GM12872 (cell line): ENCODE measurements around the gene BICRA.

Source experiments
- TF ChIP-seq, protein P1 (sequence below): IDR thresholded peaks from 3 replicates; pipeline ENCODE4 v1.5.1; 2011; ENCODE audit warnings: low read depth, mild to moderate bottlenecking, low read length, moderate library complexity; ENCODE audit not compliant: insufficient read depth

Gene BICRA

DNA sequence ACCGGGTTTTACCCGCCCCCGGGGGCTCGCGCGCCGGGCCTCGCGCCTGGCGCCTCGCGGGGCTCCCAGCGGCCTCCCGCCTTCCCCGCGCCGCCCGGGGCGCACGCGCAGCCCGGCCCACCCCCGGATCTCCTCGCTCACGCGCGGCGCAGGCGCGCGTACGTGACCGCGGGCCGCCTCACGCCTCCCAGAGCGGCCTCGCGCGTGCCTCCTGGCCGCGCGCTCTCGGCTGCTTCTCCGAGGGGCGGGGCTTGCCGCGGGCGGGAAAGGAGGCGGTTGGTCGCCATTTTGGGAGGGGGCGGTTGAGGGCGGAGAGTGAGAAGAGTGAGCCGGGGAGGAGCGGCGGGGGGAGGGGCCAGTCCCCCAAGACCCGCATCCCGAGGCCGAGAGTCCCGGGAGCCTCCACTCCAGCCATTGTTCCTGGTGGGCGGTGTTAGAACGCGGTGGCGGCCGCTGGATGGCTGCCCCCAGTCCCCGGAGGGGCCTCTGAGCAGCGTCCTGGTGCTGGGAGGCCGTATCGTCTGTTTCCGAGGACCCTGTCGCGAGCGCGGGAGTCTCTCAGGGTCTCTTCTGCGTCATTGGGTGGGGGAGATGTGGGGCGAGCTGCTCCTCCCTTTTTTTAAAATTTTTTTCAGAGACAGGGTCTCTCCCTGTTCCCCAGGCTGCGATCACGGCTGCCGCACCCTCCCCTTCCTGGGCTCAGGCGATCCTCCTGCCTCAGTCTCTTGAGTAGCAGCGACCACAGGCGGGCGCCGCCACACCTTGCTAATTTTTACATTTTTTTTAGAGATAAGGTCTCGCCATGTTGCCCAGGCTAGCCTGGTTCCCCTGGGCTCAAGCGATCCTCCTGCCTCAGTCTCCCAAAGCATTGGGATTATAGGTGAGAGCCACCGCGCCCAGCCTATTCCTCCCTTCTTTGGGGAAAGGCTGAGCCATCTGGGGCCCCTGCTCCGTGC, 35.6 kb upstream of the BICRA start, which contains the start of gene ZNF541:
Gene ZNF541, minus strand, starts transcription at position 78 of the 956 bp plus-strand sequence. CDS start 17,292 bp downstream, outside the sequence.
- TF ChIP-seq, protein P1, sequence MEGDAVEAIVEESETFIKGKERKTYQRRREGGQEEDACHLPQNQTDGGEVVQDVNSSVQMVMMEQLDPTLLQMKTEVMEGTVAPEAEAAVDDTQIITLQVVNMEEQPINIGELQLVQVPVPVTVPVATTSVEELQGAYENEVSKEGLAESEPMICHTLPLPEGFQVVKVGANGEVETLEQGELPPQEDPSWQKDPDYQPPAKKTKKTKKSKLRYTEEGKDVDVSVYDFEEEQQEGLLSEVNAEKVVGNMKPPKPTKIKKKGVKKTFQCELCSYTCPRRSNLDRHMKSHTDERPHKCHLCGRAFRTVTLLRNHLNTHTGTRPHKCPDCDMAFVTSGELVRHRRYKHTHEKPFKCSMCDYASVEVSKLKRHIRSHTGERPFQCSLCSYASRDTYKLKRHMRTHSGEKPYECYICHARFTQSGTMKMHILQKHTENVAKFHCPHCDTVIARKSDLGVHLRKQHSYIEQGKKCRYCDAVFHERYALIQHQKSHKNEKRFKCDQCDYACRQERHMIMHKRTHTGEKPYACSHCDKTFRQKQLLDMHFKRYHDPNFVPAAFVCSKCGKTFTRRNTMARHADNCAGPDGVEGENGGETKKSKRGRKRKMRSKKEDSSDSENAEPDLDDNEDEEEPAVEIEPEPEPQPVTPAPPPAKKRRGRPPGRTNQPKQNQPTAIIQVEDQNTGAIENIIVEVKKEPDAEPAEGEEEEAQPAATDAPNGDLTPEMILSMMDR, result no peak

DNA sequence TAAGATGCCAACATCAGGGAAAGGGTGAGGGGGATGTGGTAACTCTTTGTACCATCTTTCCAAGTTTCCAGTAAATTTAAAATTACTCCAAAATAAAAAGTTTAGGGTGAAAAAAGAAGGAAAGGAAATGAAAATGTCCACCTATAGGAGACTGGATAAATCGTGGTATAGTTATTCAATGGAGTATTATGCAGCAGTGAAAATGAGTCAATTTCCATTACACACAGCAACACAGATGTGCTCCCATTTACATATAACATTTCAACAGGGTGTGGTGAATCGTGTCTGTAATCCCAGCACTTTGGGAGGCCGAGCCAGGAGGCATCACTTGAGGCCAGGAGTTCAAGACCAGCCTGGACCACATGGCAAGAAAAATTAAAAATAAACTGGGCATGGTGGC, 28.5 kb upstream of the BICRA start:
- TF ChIP-seq, protein P1, result no peak

DNA sequence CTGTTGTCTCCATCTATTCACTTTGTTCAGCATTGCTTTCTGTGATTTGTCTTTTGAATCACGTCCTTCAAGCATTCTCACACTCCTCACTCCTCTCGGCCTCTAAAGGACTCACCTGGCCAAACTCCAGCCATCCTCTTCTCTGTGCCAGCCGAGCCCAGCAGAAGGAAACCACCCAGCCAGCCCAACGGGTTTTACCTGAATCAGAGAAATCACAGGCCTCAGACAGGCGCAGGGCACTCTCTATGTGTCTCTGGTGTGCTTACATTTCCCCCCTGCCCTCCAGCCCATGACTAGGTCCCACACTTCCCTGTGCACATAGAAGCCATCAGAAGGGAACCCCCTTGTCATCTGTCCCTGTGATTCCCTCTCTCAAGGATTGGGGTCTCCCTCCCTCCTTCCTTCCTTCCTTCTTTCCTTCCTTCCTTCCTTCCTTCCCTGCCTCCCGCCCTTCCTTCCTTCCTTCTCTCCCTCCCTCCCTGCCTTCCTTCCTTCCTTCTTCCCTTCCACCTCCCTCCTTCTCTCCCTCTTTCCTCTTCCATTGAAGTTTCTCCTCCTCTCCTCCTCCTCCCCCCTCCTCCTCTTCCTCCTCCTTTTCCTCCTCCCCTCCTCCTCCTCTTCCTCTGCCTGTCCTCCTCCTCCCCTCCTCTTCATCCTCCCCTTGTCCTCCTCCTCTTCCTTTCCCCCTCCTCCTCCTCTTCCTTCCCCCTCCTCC, 27.2 kb upstream of the BICRA start:
- TF ChIP-seq, protein P1, result no peak

DNA sequence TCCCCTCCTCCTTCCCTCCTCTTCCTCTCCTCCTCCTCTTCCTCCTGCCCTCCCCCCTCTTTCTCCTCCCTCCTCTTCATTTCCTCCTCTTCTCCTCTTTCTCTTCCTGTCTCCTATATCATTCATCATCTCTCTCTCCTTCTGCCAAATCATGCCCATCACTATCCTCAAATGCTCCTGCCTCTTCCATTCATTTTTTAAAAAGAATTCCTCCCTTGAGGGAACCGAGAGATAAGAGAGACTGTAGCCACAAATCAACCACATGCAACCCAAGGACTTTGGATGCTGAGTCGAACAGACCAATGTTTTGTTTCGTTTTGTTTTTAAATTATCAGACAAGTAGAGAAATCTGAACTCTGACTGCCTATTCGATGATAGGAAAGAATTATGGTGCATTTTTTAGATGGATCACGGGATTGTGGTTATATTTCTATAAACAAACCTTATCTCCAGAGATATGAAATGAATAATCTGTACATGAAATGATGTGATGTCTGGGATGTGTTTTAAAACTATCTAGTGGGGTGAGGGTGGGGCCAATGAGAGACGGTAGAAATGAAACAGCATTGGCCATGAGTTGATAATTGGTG, 26.5 kb upstream of the BICRA start:
- TF ChIP-seq, protein P1, result no peak

DNA sequence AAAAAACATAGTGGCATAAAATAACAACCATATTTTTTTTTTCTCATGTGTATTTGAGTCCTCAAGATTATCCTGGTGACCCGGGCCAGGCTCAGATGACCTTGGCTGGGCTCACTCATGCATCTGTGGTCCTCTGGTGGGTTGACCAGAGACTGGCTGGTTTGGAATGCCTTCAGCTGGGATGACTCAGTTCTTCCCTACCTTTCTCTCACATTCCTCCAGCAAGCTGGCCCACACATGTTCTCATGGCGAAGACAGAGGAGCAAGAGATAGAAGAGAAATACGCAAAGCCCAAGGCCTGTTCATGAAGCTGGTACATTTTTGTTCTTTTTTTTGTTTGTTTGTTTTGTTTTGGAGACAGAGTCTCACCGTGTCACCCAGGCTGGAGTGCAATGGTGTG, 21.6 kb upstream of the BICRA start:
- TF ChIP-seq, protein P1, result no peak

DNA sequence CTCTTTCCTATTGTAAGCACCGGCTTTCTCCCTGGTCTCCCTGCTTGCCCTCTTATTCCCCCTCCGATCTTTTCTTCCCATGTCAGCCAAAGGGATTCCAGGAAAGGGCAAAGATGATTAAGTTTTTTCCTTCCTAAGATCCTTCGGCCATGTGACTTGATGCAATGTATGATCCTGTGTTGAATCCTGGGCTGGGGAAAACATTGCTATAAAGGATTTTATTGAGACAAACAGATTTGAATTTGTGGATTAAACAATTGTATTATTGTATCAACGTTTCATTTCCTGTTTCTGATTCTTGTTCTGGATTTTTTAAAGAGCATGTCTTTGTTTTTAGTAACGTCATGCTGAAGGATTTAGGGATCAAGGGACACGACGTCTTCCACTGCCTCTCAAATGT, 19.1 kb upstream of the BICRA start:
- TF ChIP-seq, protein P1, result no peak

DNA sequence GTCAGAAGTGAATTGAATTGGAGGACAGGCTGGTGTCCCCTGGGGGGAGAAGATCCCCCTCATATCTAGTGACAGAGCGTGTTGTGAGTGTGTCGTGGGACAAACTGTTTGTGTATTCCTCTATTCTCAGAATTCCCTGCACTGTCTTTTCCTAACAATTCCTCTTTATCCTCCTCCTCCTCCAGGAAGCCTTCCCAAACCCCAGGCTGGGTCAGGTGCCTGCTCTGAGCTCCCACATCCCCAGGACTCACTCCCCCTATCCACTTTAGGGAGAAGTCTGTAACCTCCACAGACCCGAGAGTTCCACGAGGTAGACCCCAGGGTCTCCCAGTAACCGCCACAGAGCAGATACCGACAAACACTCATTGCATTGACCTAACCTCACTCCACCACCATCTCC, 15.1 kb upstream of the BICRA start:
- TF ChIP-seq, protein P1, result no peak
